VCaP (cell line): ENCODE results near the gene XPO6.
A peak's percentile ranks its signal among the peaks of the same experiment; 100 is the strongest.

Experiments
- H3K27ac ChIP-seq: fragments of 450-650 bp; 2 replicates; pipeline ENCODE4 v1.5.1; 2017
- CTCF ChIP-seq: fragments of 450-650 bp; conservative IDR thresholded peaks from 2 replicates; pipeline ENCODE4 v1.5.1; 2017; ENCODE audit warnings: mild to moderate bottlenecking, moderate library complexity

The XPO6 gene

GRCh38 chr16:28219282-28219681 lies 7.5 kb upstream of the XPO6 start:
- H3K27ac ChIP-seq = no peak overlapping the region
- no peak for TF ChIP-seq CTCF

GRCh38 chr16:28218109-28218508 lies 6.3 kb upstream of the XPO6 start:
- H3K27ac ChIP-seq = no peak overlapping the region
- peak; percentile 36 for TF ChIP-seq CTCF

GRCh38 chr16:28217326-28217725 lies 5.6 kb upstream of the XPO6 start:
- no peak for TF ChIP-seq CTCF
- no peak overlapping the region for H3K27ac ChIP-seq

GRCh38 chr16:28213396-28213795 lies 1.6 kb upstream of the XPO6 start:
- no peak overlapping the region for H3K27ac ChIP-seq
- no peak for TF ChIP-seq CTCF

GRCh38 chr16:28212532-28212873 lies 738 bp upstream of the XPO6 start:
- no peak for TF ChIP-seq CTCF
- H3K27ac ChIP-seq = peak overlapping the region; percentile 78

GRCh38 chr16:28210979-28211588 lies 681 bp downstream of the XPO6 start:
- H3K27ac ChIP-seq = peak overlapping the region; percentile 78
- TF ChIP-seq CTCF = no peak

- peak overlapping the region; percentile 78; the same call in 1 of the 2 replicates for H3K27ac ChIP-seq
- no peak for TF ChIP-seq CTCF
Observed at GRCh38 chr16:28210264-28210663, 1.5 kb downstream of the XPO6 start.
